ENCODE data around the gene AGK. TPM values are rescaled to one million over a fixed set of nuclear protein-coding genes. Genes with fewer than 3 reads are reported as not detected.
"Not testable (repeated sequence)": the region's sequence is repeated elsewhere in the genome, so short reads cannot be mapped to it uniquely, and the experiment has no call there.

Gene AGK
- total RNA-seq, 2 experiments from 2014 or later = 35.8 to 37.9 TPM

GRCh38 chr7:141675436-141676215 lies 124.4 kb downstream of the AGK start:
- Mint-ChIP-seq H3K27me3 (ENCODE audit: low read depth) (no peaks in the 10 kb centered on the region), H3K9me3 (no peaks in the 10 kb centered on the region), H3K4me3 (no peak overlapping the region), H3K4me1 (ENCODE audit: low read depth) (peaks cover 19% of the 10 kb centered on the region), H3K27ac (peak overlapping the region; percentile 70), H3K36me3 (ENCODE audit: low read depth) (peaks cover 16% of the 10 kb centered on the region)
- CTCF ChIA-PET = interaction anchor here (0.5 to 1.2 kb wide), 3 partner anchors 22 to 946 kb away, joined by 3 to 4 read pairs (median 3); no protein-coding TSS in a partner anchor
- intact Hi-C loops (cut with micrococcal nuclease) = loop anchor here (1.0 to 2.0 kb wide), 2 partner anchors 23 to 63 kb away; partner anchors contain the start of gene SSBP1
- no peak for DNase-seq

- Mint-ChIP-seq H3K27ac (no peak overlapping the region), H3K9me3 (no peaks in the 10 kb centered on the region), H3K36me3 (ENCODE audit: low read depth) (peaks cover 16% of the 10 kb centered on the region), H3K4me3 (no peak overlapping the region), H3K27me3 (ENCODE audit: low read depth) (no peaks in the 10 kb centered on the region), H3K4me1 (ENCODE audit: low read depth) (peaks cover 19% of the 10 kb centered on the region)
- DNase-seq = no peak
- CTCF ChIA-PET = no interaction called here
- intact Hi-C loops (cut with micrococcal nuclease) = no loop called here
Observed at GRCh38 chr7:141676618-141677017, 125.4 kb downstream of the AGK start.

GRCh38 chr7:141679014-141679413 lies 127.8 kb downstream of the AGK start:
- Mint-ChIP-seq H3K36me3 (ENCODE audit: low read depth) (peaks cover 13% of the 10 kb centered on the region), H3K4me3 (no peak overlapping the region), H3K27me3 (ENCODE audit: low read depth) (no peaks in the 10 kb centered on the region), H3K4me1 (ENCODE audit: low read depth) (peaks cover 19% of the 10 kb centered on the region), H3K27ac (no peak overlapping the region), H3K9me3 (no peaks in the 10 kb centered on the region)
- no peak for DNase-seq
- CTCF ChIA-PET = interaction anchor here (1.0 kb wide), 1 partner anchor 59 kb away, joined by 4 read pairs; the partner anchor contains the start of gene SSBP1
- intact Hi-C loops (cut with micrococcal nuclease) = loop anchor here (1.0 kb wide), 1 partner anchor 121 kb away; no protein-coding TSS in a partner anchor

GRCh38 chr7:141685285-141686023 lies 134.2 kb downstream of the AGK start:
- intact Hi-C loops (cut with micrococcal nuclease) = no loop called here
- DNase-seq = no peak
- H3K9me3 Mint-ChIP-seq = no peaks in the 10 kb centered on the region
- H3K4me1 Mint-ChIP-seq (ENCODE audit: low read depth) = peaks cover 4% of the 10 kb centered on the region
- CTCF ChIA-PET = interaction anchor here (0.9 to 1.1 kb wide), 3 partner anchors 8 to 32 kb away, joined by 3 to 4 read pairs (median 3); no protein-coding TSS in a partner anchor
- no peak overlapping the region for H3K27ac Mint-ChIP-seq
- peaks cover 19% of the 10 kb centered on the region for H3K36me3 Mint-ChIP-seq (ENCODE audit: low read depth)
- H3K27me3 Mint-ChIP-seq (ENCODE audit: low read depth) = no peaks in the 10 kb centered on the region
- no peak overlapping the region for H3K4me3 Mint-ChIP-seq

- CTCF ChIA-PET = interaction anchor here (0.9 to 1.1 kb wide), 2 partner anchors 8 to 32 kb away, joined by 3 to 4 read pairs; no protein-coding TSS in a partner anchor
Observed at GRCh38 chr7:141686074-141686473, 134.9 kb downstream of the AGK start.

GRCh38 chr7:141686670-141687069 lies 135.5 kb downstream of the AGK start:
- CTCF ChIA-PET = no interaction called here
- H3K4me1 Mint-ChIP-seq (ENCODE audit: low read depth) = peaks cover 4% of the 10 kb centered on the region
- H3K36me3 Mint-ChIP-seq (ENCODE audit: low read depth) = peaks cover 17% of the 10 kb centered on the region
- H3K4me3 Mint-ChIP-seq = no peak overlapping the region
- no peak for DNase-seq
- no peaks in the 10 kb centered on the region for H3K9me3 Mint-ChIP-seq
- no peaks in the 10 kb centered on the region for H3K27me3 Mint-ChIP-seq (ENCODE audit: low read depth)
- H3K27ac Mint-ChIP-seq = no peak overlapping the region
- intact Hi-C loops (cut with micrococcal nuclease) = no loop called here

More at GRCh38 chr7:141686074-141686473, 134.9 kb downstream of the AGK start:
- no peak overlapping the region for H3K4me3 Mint-ChIP-seq
- intact Hi-C loops (cut with micrococcal nuclease) = no loop called here
- no peak overlapping the region for H3K27ac Mint-ChIP-seq
- H3K9me3 Mint-ChIP-seq = no peaks in the 10 kb centered on the region
- H3K27me3 Mint-ChIP-seq (ENCODE audit: low read depth) = no peaks in the 10 kb centered on the region
- H3K36me3 Mint-ChIP-seq (ENCODE audit: low read depth) = peaks cover 17% of the 10 kb centered on the region
- H3K4me1 Mint-ChIP-seq (ENCODE audit: low read depth) = peaks cover 4% of the 10 kb centered on the region
- DNase-seq = no peak

- peaks cover 14% of the 10 kb centered on the region for H3K36me3 Mint-ChIP-seq (ENCODE audit: low read depth)
- intact Hi-C loops (cut with micrococcal nuclease) = no loop called here
- no peaks in the 10 kb centered on the region for H3K27me3 Mint-ChIP-seq (ENCODE audit: low read depth)
- no peak for DNase-seq
- no peaks in the 10 kb centered on the region for H3K9me3 Mint-ChIP-seq
- no peak overlapping the region for H3K4me3 Mint-ChIP-seq
- no peak overlapping the region for H3K27ac Mint-ChIP-seq
- peaks cover 9% of the 10 kb centered on the region for H3K4me1 Mint-ChIP-seq (ENCODE audit: low read depth)
- CTCF ChIA-PET = no interaction called here
Observed at GRCh38 chr7:141688043-141688442, 136.8 kb downstream of the AGK start.

GRCh38 chr7:141689072-141689825 lies 138.0 kb downstream of the AGK start:
- H3K4me1 Mint-ChIP-seq (ENCODE audit: low read depth); H3K4me3 Mint-ChIP-seq; H3K9me3 Mint-ChIP-seq; CTCF ChIA-PET; H3K27me3 Mint-ChIP-seq (ENCODE audit: low read depth); intact Hi-C loops (cut with micrococcal nuclease); DNase-seq; H3K27ac Mint-ChIP-seq: not testable (repeated sequence)
- H3K36me3 Mint-ChIP-seq (ENCODE audit: low read depth) = peaks cover 11% of the 10 kb centered on the region

- Mint-ChIP-seq H3K27ac (no peak overlapping the region), H3K4me3 (no peak overlapping the region), H3K36me3 (ENCODE audit: low read depth) (peaks cover 4% of the 10 kb centered on the region), H3K9me3 (no peaks in the 10 kb centered on the region), H3K4me1 (ENCODE audit: low read depth) (peaks cover 24% of the 10 kb centered on the region), H3K27me3 (ENCODE audit: low read depth) (no peaks in the 10 kb centered on the region)
- DNase-seq = no peak
- CTCF ChIA-PET = no interaction called here
- intact Hi-C loops (cut with micrococcal nuclease) = no loop called here
Observed at GRCh38 chr7:141691540-141691939, 140.3 kb downstream of the AGK start.

GRCh38 chr7:141691961-141692360 lies 140.8 kb downstream of the AGK start:
- Mint-ChIP-seq H3K27ac (no peak overlapping the region), H3K9me3 (no peaks in the 10 kb centered on the region), H3K4me1 (ENCODE audit: low read depth) (peaks cover 27% of the 10 kb centered on the region), H3K36me3 (ENCODE audit: low read depth) (peaks cover 4% of the 10 kb centered on the region), H3K4me3 (no peak overlapping the region), H3K27me3 (ENCODE audit: low read depth) (no peaks in the 10 kb centered on the region)
- intact Hi-C loops (cut with micrococcal nuclease) = no loop called here
- CTCF ChIA-PET = no interaction called here
- DNase-seq = no peak

- H3K27me3 Mint-ChIP-seq (ENCODE audit: low read depth) = no peaks in the 10 kb centered on the region
- intact Hi-C loops (cut with micrococcal nuclease) = no loop called here
Observed at GRCh38 chr7:141693082-141693481, 141.9 kb downstream of the AGK start.

GRCh38 chr7:141695803-141696289 lies 144.6 kb downstream of the AGK start:
- Mint-ChIP-seq H3K36me3 (ENCODE audit: low read depth) (peaks cover 5% of the 10 kb centered on the region), H3K9me3 (no peaks in the 10 kb centered on the region), H3K27ac (no peak overlapping the region), H3K27me3 (ENCODE audit: low read depth) (no peaks in the 10 kb centered on the region), H3K4me1 (ENCODE audit: low read depth) (peaks cover 60% of the 10 kb centered on the region), H3K4me3 (no peak overlapping the region)
- DNase-seq = no peak
- intact Hi-C loops (cut with micrococcal nuclease) = no loop called here
- CTCF ChIA-PET = interaction anchor here (1.3 to 1.4 kb wide), 2 partner anchors 11 to 42 kb away, joined by 3 to 5 read pairs; partner anchors contain the start of gene SSBP1

More at GRCh38 chr7:141693082-141693481, 141.9 kb downstream of the AGK start:
- H3K9me3 Mint-ChIP-seq = no peaks in the 10 kb centered on the region
- peaks cover 38% of the 10 kb centered on the region for H3K4me1 Mint-ChIP-seq (ENCODE audit: low read depth)
- peaks cover 2% of the 10 kb centered on the region for H3K36me3 Mint-ChIP-seq (ENCODE audit: low read depth)
- CTCF ChIA-PET = no interaction called here
- no peak overlapping the region for H3K27ac Mint-ChIP-seq
- DNase-seq = no peak
- H3K4me3 Mint-ChIP-seq = no peak overlapping the region
